ENCODE data around the gene SEPTIN6. TPM values are rescaled to one million over a fixed set of nuclear protein-coding genes. Genes with fewer than 3 reads are reported as not detected.

Gene SEPTIN6
- total RNA-seq (2014; rRNA removed; shearing (Covaris generic)), result 11.5 and 15.3 TPM in 2 replicates

DNA sequence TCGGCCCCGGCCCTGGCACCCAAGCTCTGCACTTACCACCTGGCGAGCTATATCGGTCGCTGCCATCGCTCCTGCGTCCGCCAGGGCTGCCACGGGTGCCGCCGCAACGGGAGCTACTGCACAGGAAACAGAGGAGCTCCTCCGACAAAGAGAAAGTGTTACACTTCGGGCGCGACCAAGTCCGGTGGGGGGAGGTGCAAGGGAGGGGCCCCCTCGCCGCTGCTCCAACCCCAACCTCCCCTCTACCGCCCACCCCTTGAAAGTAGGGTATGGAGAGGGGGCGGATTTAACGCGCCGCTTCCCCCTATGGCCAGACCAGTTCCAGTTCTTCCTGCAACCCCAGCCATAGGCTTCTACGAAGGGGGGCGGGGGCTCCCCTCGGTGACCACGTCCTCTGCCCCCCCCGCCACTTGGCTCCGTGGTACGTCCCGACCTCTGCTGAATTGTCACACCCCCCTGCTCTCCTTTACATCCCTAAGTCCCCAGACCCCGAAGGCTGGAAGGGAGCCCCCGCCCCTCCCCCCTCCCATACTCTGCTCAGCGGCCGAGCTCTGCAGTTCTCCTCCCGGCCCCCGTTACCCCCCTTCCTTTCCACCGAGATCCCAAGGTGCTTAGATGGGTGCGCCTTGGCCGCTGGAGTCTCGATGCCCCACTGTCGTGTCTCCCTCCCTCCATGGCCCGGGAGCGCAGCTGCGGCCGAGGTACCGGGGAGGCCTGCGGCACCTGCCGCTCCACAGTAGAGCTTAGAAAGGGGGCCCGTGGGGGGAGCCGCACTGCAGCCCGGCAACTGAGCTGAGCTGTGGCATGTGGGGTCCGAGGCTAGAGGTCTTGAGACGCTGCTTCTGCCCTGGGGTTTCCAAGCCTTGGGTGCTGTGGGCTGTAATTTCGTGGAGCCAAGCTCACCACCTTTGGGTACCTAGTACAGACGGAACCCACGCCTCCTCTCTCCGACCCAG, at the start of gene SEPTIN6:
TSS of gene SEPTIN6 (minus strand) at position 129 of the 956 bp plus-strand sequence. CDS start at position 66, 63 bp downstream.

Small RNAs within 50 kb of the gene (small RNA-seq; reads per million reads assigned to genes)
- 0.13 reads per million for gene MIR766

Other genes with a start within 250 kb of the SEPTIN6 start
- gene SLC25A5, start 224.7 kb downstream of the SEPTIN6 start, total RNA-seq (2014; rRNA removed; shearing (Covaris generic)), result 264 and 280 TPM in 2 replicates
- gene STEEP1, start 127.8 kb downstream of the SEPTIN6 start, total RNA-seq (2014; rRNA removed; shearing (Covaris generic)), result 53.2 and 59.3 TPM in 2 replicates
- 24.9 and 27.9 TPM in 2 replicates for gene UBE2A, start 118.6 kb downstream of the SEPTIN6 start, total RNA-seq (2014; rRNA removed; shearing (Covaris generic))
- gene NKRF, start 86.7 kb downstream of the SEPTIN6 start, total RNA-seq (2014; rRNA removed; shearing (Covaris generic)), result 10.0 and 11.5 TPM in 2 replicates
- gene SOWAHD, start 65.4 kb upstream of the SEPTIN6 start, total RNA-seq (2014; rRNA removed; shearing (Covaris generic)), result not detected in 2 replicates
- 2,145 and 2,387 TPM in 2 replicates for gene RPL39, start 98.5 kb upstream of the SEPTIN6 start, total RNA-seq (2014; rRNA removed; shearing (Covaris generic))
- gene UPF3B, start 159.8 kb upstream of the SEPTIN6 start, total RNA-seq (2014; rRNA removed; shearing (Covaris generic)), result 5.7 and 7.7 TPM in 2 replicates
- 21.7 and 27.9 TPM in 2 replicates for gene RNF113A, start 178.6 kb upstream of the SEPTIN6 start, total RNA-seq (2014; rRNA removed; shearing (Covaris generic))
- 115 and 146 TPM in 2 replicates for gene NDUFA1, start 178.7 kb upstream of the SEPTIN6 start, total RNA-seq (2014; rRNA removed; shearing (Covaris generic))
- not detected in 2 replicates for gene AKAP14, start 202.7 kb upstream of the SEPTIN6 start, total RNA-seq (2014; rRNA removed; shearing (Covaris generic))